K562 (cell line): ENCODE results near the gene ACLY. TPM values are rescaled to one million over a fixed set of nuclear protein-coding genes. Genes with fewer than 3 reads are reported as not detected.

Experiments
- ATF7 ChIP-seq: fragments of 450-650 bp; IDR thresholded peaks from 2 replicates; pipeline ENCODE4 v1.7.1; 2014; ENCODE audit warnings: mild to moderate bottlenecking, moderate library complexity
- CBFA2T2 ChIP-seq: fragments of 450-650 bp; conservative IDR thresholded peaks from 2 replicates; pipeline ENCODE4 v1.6.1; 2017; ENCODE audit warnings: mild to moderate bottlenecking
- ELK3 ChIP-seq: fragments of 450-650 bp; formaldehyde crosslinking; IDR thresholded peaks from 2 replicates; pipeline ENCODE4 v1.4.0; 2020; ENCODE audit warnings: mild to moderate bottlenecking
- HMBOX1 ChIP-seq: sonication (generic); IDR thresholded peaks from 2 replicates; pipeline ENCODE4 v1.6.1; 2016
- HNRNPL ChIP-seq: fragments of 200-400 bp; formaldehyde crosslinking; IDR thresholded peaks from 2 replicates; pipeline ENCODE4 v1.6.1; 2017; ENCODE audit warnings: low read depth, mild to moderate bottlenecking, low read length
- LARP7 ChIP-seq: fragments of 450-650 bp; IDR thresholded peaks from 2 replicates; pipeline ENCODE4 v1.6.1; 2016
- MAFF ChIP-seq: IDR thresholded peaks from 2 replicates; pipeline ENCODE4 v1.6.1; 2012; ENCODE audit warnings: low read length, improper control_type of control experiment
- OTX1 ChIP-seq: fragments of 450-650 bp; formaldehyde crosslinking; IDR thresholded peaks from 2 replicates; pipeline ENCODE4 v1.4.0; 2022; ENCODE audit warnings: mild to moderate bottlenecking
- PYGO2 ChIP-seq: fragments of 450-650 bp; IDR thresholded peaks from 2 replicates; pipeline ENCODE4 v1.6.1; 2016; ENCODE audit warnings: mild to moderate bottlenecking, missing genetic modification characterization, moderate library complexity, missing compliant biosample characterization
- RBBP5 ChIP-seq: fragments of 200-600 bp; sonication (generic); IDR thresholded peaks from 2 replicates; pipeline ENCODE4 v1.6.1; 2012; ENCODE audit warnings: borderline replicate concordance, mild to moderate bottlenecking, low read length, control low read depth, inconsistent platforms; ENCODE audit not compliant: insufficient read depth, poor library complexity, severe bottlenecking
- SRSF9 ChIP-seq: fragments of 200-400 bp; formaldehyde crosslinking; IDR thresholded peaks from 2 replicates; pipeline ENCODE4 v1.6.1; 2017; ENCODE audit warnings: low read depth, low read length, borderline replicate concordance
- TCF7 ChIP-seq: sonication (generic); IDR thresholded peaks from 2 replicates; pipeline ENCODE4 v1.6.1; 2016; ENCODE audit warnings: antibody characterized with exemption, borderline replicate concordance
- TRIM28 ChIP-seq: fragments of 450-650 bp; IDR thresholded peaks from 2 replicates; pipeline ENCODE4 v1.6.1; 2017
- YY1 ChIP-seq, 3 experiments: IDR thresholded peaks; 2 replicates each; pipeline ENCODE4 v1.6.1; 2011; ENCODE audit warnings: low read length in 2 of 3, mild to moderate bottlenecking in 2 of 3, moderate library complexity in 2 of 3, borderline replicate concordance in 1 of 3, control low read depth in 1 of 3, low read depth in 1 of 3; ENCODE audit not compliant: insufficient read depth in 3 of 3, insufficient replicate concordance in 2 of 3, control insufficient read depth in 1 of 3, insufficient read length in 1 of 3; ENCODE audit errors: extremely low read depth in 1 of 3
- ZC3H11A ChIP-seq: IDR thresholded peaks from 2 replicates; pipeline ENCODE4 v1.6.1; 2012; ENCODE audit warnings: low read depth, low read length, improper control_type of control experiment
- ZNF23 ChIP-seq: fragments of 250-450 bp; sonication (Bioruptor Pico); IDR thresholded peaks from 2 replicates; pipeline ENCODE4 v1.4.0; 2020; ENCODE audit warnings: mild to moderate bottlenecking
- ZNF3 ChIP-seq: fragments of 250-450 bp; sonication (Bioruptor Pico); IDR thresholded peaks from 2 replicates; pipeline ENCODE4 v1.5.0; 2021; ENCODE audit warnings: mild to moderate bottlenecking, moderate library complexity
- ZNF311 ChIP-seq: fragments of 250-450 bp; sonication (Bioruptor Pico); IDR thresholded peaks from 2 replicates; pipeline ENCODE4 v1.4.0; 2020; ENCODE audit warnings: mild to moderate bottlenecking, moderate library complexity
- ZNF431 ChIP-seq: sonication (generic); formaldehyde crosslinking; IDR thresholded peaks from 2 replicates; pipeline ENCODE4 v1.8.0; 2022; ENCODE audit warnings: mild to moderate bottlenecking, missing genetic modification reagents
- ZNF436 ChIP-seq: fragments of 250-450, 450-650 bp; sonication (Bioruptor Pico); formaldehyde crosslinking; IDR thresholded peaks from 2 replicates; pipeline ENCODE4 v1.7.0; 2020; ENCODE audit warnings: mild to moderate bottlenecking
- ZNF696 ChIP-seq: fragments of 250-450 bp; sonication (Bioruptor Pico); conservative IDR thresholded peaks from 2 replicates; pipeline ENCODE4 v1.4.0; 2020; ENCODE audit warnings: mild to moderate bottlenecking, moderate library complexity
- polyA plus RNA-seq, 8 experiments: library from polyadenylated mRNA; depleted of rRNA in 4 of 8; stranded (reverse) in 5 of 8; unstranded in 3 of 8; fragments of >200 nt; fragmentation: Nextera tagmentation in 2 of 8; fragmentation: Illumina TruSeq in 1 of 8; extraction: Ambion mirVana in 2 of 8; extraction: Trizol in 1 of 8; gene quantifications; 2 replicates each; pipeline versions ENCODE4 v1.2.1 to v1.2.3, GENCODE V29; 2011 to 2014; ENCODE audit warnings: inconsistent platforms in 1 of 8, missing spikeins in 1 of 8
- total RNA-seq, 7 experiments: library from RNA; depleted of rRNA in 6 of 7; stranded (reverse); fragments of >200 nt in 6 of 7; fragmentation: Illumina TruSeq in 2 of 7; extraction: Trizol in 2 of 7; gene quantifications; 2 replicates each; pipeline versions ENCODE4 v1.2.1 to v1.2.3, GENCODE V29; 2011 to 2021; ENCODE audit warnings: low replicate concordance in 1 of 7
- TF ChIP-seq, protein P1 (sequence below): fragments of 450-650 bp; IDR thresholded peaks from 2 replicates; pipeline ENCODE4 v1.6.1; 2016; ENCODE audit warnings: low read depth, mild to moderate bottlenecking, moderate library complexity
- TF ChIP-seq, protein P2 (sequence below): sonication (generic); formaldehyde crosslinking; IDR thresholded peaks from 2 replicates; pipeline ENCODE4 v1.8.0; 2022; ENCODE audit warnings: mild to moderate bottlenecking, low read depth, missing genetic modification reagents
- TF ChIP-seq, protein P3 (sequence below): fragments of 250-450 bp; sonication (Bioruptor Pico); IDR thresholded peaks from 2 replicates; pipeline ENCODE4 v1.4.0; 2020; ENCODE audit warnings: borderline replicate concordance

ACLY gene
- total and polyA plus RNA-seq, 9 of the 15 experiments (the other 6 are each of a cell fraction or from before 2014, with no cell fraction given) = 42.9 to 280 (median 125) TPM

DNA sequence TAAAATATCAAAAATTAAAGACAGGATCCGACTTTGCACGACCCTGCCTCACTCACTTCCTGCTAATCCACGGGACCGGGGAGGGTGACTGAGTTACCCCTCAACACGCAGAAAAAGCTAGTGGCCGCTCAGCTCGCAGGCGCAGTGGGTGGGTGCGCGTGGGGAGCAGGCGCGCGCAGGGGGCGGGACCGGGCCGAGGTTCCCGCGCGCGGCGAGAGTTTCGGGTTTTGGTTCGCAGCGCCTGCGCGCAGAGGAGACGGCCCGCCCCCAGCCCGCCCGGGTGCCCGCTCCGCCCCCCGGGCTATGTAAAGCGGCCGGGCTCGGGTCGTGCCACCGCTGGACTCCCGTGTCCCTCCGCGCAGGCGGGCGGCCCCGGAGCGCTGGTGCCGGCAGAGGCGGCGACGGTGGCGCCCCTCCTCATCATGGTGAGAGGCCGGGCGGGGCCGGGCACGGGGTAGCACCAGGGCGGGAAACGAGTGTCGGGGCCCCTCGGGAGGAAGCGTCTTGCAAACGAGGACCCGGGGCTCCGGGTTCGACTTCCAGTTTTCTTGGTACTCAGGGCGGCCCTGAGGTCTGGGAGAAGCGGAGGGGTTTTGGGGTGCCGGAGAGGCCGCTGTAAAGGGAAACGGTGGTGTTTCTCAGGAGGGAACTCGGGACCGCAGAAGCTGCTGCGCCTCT lies 47.9 kb upstream of the ACLY start, which contains the start of gene CNP (continued):
- TF ChIP-seq ZNF3 (CRISPR knock-in tag) (no peak), RBBP5 (peak; percentile 53), ZNF436 (CRISPR knock-in tag) (no peak), ZNF23 (CRISPR knock-in tag) (no peak), ATF7 (peak; percentile 16; the same call in 1 of the 2 replicates), ELK3 (CRISPR knock-in tag) (no peak), TCF7 (peak; percentile 16; the same call in 1 of the 2 replicates), ZNF311 (CRISPR knock-in tag) (no peak), CBFA2T2 (no peak), ZNF431 (CRISPR knock-in tag) (peak; percentile 17; the same call in 1 of the 2 replicates), HNRNPL (peak; percentile 92), ZNF696 (CRISPR knock-in tag) (no peak), HMBOX1 (peak; percentile 38; the same call in 1 of the 2 replicates), TRIM28 (no peak), SRSF9 (no peak), OTX1 (no peak), MAFF (peak; percentile 2; the same call in 1 of the 2 replicates), PYGO2 (tag) (no peak), YY1 (IDR thresholded peaks at IDR 0.05; ENCODE audit: borderline replicate concordance in 1 of 3, control insufficient read depth in 1 of 3, extremely low read depth in 1 of 3, insufficient read depth in 3 of 3, insufficient read length in 1 of 3, insufficient replicate concordance in 2 of 3, low read depth in 1 of 3, low read length in 2 of 3) (peak in 1 of 3 experiments; percentile 26), LARP7 (no peak), ZC3H11A (no peak)
- TF ChIP-seq, protein P1, sequence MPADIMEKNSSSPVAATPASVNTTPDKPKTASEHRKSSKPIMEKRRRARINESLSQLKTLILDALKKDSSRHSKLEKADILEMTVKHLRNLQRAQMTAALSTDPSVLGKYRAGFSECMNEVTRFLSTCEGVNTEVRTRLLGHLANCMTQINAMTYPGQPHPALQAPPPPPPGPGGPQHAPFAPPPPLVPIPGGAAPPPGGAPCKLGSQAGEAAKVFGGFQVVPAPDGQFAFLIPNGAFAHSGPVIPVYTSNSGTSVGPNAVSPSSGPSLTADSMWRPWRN = no peak
- TF ChIP-seq, protein P2, sequence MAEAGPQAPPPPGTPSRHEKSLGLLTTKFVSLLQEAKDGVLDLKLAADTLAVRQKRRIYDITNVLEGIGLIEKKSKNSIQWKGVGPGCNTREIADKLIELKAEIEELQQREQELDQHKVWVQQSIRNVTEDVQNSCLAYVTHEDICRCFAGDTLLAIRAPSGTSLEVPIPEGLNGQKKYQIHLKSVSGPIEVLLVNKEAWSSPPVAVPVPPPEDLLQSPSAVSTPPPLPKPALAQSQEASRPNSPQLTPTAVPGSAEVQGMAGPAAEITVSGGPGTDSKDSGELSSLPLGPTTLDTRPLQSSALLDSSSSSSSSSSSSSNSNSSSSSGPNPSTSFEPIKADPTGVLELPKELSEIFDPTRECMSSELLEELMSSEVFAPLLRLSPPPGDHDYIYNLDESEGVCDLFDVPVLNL = no peak
- TF ChIP-seq, protein P3, sequence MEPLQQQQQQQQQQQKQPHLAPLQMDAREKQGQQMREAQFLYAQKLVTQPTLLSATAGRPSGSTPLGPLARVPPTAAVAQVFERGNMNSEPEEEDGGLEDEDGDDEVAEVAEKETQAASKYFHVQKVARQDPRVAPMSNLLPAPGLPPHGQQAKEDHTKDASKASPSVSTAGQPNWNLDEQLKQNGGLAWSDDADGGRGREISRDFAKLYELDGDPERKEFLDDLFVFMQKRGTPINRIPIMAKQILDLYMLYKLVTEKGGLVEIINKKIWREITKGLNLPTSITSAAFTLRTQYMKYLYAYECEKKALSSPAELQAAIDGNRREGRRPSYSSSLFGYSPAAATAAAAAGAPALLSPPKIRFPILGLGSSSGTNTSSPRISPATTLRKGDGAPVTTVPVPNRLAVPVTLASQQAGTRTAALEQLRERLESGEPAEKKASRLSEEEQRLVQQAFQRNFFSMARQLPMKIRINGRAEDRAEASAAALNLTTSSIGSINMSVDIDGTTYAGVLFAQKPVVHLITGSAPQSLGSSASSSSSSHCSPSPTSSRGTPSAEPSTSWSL = no peak
